ENCODE data around the gene SLC35F1.

DNA sequence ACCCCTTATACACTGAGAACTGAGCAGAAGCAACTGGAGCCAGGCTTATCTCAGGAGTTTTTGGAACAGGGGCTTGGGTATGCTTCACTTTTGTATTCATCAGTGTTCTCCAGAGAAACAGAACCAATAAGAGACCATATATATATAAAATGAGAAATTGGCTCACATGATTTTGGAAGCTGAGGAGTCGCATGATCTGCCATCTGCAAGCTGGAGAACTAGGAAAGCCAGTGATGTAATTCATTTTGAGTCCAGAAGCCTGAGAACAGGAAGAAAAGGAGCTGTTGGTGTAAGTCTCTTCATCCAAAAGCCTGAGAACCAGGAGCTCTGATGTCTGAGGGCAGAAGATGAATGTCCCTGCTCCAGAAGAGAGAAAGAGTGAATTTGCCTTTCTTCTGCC lies 272.0 kb downstream of the SLC35F1 start:
- TF ChIP-seq, protein P1, sequence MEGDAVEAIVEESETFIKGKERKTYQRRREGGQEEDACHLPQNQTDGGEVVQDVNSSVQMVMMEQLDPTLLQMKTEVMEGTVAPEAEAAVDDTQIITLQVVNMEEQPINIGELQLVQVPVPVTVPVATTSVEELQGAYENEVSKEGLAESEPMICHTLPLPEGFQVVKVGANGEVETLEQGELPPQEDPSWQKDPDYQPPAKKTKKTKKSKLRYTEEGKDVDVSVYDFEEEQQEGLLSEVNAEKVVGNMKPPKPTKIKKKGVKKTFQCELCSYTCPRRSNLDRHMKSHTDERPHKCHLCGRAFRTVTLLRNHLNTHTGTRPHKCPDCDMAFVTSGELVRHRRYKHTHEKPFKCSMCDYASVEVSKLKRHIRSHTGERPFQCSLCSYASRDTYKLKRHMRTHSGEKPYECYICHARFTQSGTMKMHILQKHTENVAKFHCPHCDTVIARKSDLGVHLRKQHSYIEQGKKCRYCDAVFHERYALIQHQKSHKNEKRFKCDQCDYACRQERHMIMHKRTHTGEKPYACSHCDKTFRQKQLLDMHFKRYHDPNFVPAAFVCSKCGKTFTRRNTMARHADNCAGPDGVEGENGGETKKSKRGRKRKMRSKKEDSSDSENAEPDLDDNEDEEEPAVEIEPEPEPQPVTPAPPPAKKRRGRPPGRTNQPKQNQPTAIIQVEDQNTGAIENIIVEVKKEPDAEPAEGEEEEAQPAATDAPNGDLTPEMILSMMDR (conservative IDR thresholded peaks at IDR 0.05), result no peak
- no peak for TF ChIP-seq EZH2 (IDR thresholded peaks at IDR 0.05; ENCODE audit: low read depth)

Data from PC-9 (cell line).